ENCODE data around the gene GRID1.

GRCh38 chr10:85570871-85571270 is 795.7 kb downstream of the GRID1 start:
- no peak for TF ChIP-seq POLR2AphosphoS5 (IDR thresholded peaks at IDR 0.05; ENCODE audit: low read depth, low read length)
- no peak for TF ChIP-seq POLR2A (IDR thresholded peaks at IDR 0.05; ENCODE audit: low read depth, low read length)
- no peak for TF ChIP-seq PAX5 (IDR thresholded peaks at IDR 0.05; ENCODE audit: insufficient read depth, low read length, severe bottlenecking)
- TF ChIP-seq TAF1 (IDR thresholded peaks at IDR 0.05; ENCODE audit: low read depth, low read length): no peak

Measured in GM12891 (cell line).